T-helper 1 cell treated with Interleukin-12 subunit alpha and Interleukin-12 subunit beta and Interleukin-4 antibody, amounts not matched to agents 30 μg/mL and 1 μg/mL, for 36 hours (primary cell): ENCODE measurements around the gene TM7SF2.
A peak's percentile ranks its signal among the peaks of the same experiment; 100 is the strongest.

Experiments
- H3K27ac Mint-ChIP-seq: one replicate; pipeline ENCODE4 v1.8.0; 2021; ENCODE audit warnings: mild to moderate bottlenecking, mixed read lengths
- H3K27me3 Mint-ChIP-seq: one replicate; pipeline ENCODE4 v1.8.0; 2021; ENCODE audit warnings: low read depth, mixed read lengths
- H3K36me3 Mint-ChIP-seq: one replicate; pipeline ENCODE4 v1.8.0; 2021; ENCODE audit warnings: low read depth, mixed read lengths
- H3K4me1 Mint-ChIP-seq: one replicate; pipeline ENCODE4 v1.8.0; 2021; ENCODE audit warnings: low read depth, mixed read lengths
- H3K4me3 Mint-ChIP-seq: one replicate; pipeline ENCODE4 v1.8.0; 2021; ENCODE audit warnings: mild to moderate bottlenecking, moderate library complexity, mixed read lengths
- H3K9me3 Mint-ChIP-seq: one replicate; pipeline ENCODE4 v1.8.0; 2021; ENCODE audit warnings: mixed read lengths

The TM7SF2 gene

DNA sequence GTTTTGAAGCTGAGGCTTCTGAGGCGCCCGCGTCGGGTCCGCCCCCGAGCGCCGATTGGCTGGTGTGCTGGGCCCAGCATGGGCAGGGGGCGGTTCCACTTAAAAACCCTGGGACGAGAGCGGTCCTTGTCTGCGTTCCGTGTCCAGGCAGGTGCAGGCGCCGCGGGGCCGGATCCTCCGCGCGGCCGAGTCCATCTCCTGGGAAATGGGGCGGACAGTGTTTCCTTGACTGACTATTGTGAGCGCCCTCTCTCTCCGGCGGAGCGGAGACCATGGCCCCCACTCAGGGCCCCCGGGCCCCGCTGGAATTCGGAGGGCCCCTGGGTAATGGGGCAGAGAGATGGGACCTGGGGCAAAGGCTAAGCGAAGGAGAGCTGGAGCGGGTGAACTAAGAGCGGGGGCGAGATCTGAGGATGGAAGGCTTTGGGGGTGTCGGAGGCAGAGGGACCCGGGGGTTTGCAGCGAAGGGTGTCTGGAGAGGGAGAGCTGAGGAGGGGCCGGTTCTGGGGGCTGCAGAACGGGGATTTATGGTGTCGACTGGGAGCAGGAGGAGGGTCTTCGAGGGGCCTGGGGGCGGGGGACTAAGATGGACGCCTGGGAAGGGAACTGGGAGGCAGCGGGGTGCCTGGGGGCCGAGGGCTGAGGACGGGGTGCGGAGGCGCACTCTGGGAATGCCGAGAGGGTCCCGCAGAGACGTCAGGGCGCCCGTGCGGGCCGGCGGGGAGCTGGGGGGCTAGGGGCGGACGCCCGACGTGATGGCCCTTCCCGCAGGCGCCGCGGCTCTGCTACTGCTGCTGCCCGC lies at the start of gene TM7SF2:
Gene TM7SF2 (plus strand): TSS at position 129 of the 802 bp plus-strand sequence. CDS start 144 bp downstream, at position 273.
- H3K9me3 Mint-ChIP-seq: no peaks in the 10 kb centered on the region
- peak within 1 kb of the TSS; percentile 90 for H3K4me3 Mint-ChIP-seq
- peaks cover 21% of the 10 kb centered on the region for H3K4me1 Mint-ChIP-seq
- no peaks in the 10 kb centered on the region for H3K27me3 Mint-ChIP-seq
- H3K36me3 Mint-ChIP-seq: peaks cover 3% of the 10 kb centered on the region
- peak within 1 kb of the TSS; percentile 91 for H3K27ac Mint-ChIP-seq

DNA sequence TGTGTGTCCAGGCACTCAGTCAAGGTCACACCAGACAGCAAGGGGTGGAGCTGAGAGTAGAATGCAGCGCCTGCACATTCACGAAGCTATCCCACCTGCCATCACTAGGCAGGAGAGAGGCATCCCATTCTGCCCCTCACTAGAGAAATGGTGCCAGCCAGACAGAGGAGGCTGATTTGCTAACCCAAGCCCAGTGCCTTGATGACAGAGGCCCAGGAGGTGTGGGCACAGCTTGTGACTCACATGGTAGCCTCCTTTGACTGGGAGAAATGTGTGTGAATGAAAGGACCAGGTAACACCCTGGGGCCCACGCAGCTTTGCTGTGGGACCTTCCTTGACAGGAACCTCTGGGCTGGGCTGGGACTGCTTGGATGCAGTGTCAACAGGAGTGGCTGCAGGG lies 48.1 kb upstream of the TM7SF2 start:
- Mint-ChIP-seq H3K27me3 (no peaks in the 10 kb centered on the region), H3K36me3 (no peaks in the 10 kb centered on the region), H3K27ac (no peak overlapping the region), H3K4me3 (no peak overlapping the region), H3K4me1 (peaks cover 11% of the 10 kb centered on the region), H3K9me3 (no peaks in the 10 kb centered on the region)

DNA sequence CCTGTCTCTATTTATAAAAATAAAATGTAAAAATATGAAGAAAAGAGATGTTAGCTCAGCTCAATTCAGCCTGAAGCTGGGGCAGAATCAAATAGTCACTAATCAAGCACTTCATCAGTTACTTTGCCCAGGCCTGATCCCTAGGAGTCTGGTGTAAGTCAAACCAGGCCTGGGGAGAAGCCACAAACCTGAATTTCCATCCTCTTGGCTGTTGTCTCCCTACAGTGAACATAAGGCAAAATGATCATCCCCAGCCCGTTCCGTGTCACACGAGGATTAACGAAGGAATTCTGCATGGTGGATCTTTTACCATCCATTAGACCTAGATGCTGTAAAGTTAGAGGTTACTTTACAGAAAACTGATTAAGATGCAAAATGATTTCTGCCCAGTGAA lies 46.8 kb upstream of the TM7SF2 start:
- Mint-ChIP-seq H3K4me1 (peaks cover 11% of the 10 kb centered on the region), H3K4me3 (no peak overlapping the region), H3K27ac (no peak overlapping the region), H3K9me3 (no peaks in the 10 kb centered on the region), H3K36me3 (no peaks in the 10 kb centered on the region), H3K27me3 (no peaks in the 10 kb centered on the region)

DNA sequence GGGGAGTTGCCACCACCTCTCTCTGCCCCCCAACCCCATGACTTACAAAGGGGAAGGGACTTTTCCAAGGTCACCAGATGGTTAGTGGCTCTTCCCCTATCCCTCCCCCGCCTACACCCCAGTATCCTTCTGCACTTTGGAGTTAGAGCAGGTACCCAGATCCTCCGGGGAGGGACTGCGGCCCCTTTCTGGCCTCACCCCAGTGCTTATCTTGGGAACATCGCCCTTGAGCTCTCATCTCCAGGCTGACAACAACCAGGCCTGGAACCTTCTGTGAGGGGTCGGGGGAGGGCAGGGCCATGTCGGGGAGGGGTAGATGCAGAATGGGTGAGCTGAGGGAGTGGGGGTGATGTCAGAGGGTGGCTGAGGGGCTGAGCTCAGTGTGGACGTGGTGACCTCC lies 45.8 kb upstream of the TM7SF2 start:
- H3K4me3 Mint-ChIP-seq: no peak overlapping the region
- peaks cover 3% of the 10 kb centered on the region for H3K4me1 Mint-ChIP-seq
- no peaks in the 10 kb centered on the region for H3K9me3 Mint-ChIP-seq
- no peaks in the 10 kb centered on the region for H3K36me3 Mint-ChIP-seq
- H3K27ac Mint-ChIP-seq: no peak overlapping the region
- H3K27me3 Mint-ChIP-seq: no peaks in the 10 kb centered on the region

DNA sequence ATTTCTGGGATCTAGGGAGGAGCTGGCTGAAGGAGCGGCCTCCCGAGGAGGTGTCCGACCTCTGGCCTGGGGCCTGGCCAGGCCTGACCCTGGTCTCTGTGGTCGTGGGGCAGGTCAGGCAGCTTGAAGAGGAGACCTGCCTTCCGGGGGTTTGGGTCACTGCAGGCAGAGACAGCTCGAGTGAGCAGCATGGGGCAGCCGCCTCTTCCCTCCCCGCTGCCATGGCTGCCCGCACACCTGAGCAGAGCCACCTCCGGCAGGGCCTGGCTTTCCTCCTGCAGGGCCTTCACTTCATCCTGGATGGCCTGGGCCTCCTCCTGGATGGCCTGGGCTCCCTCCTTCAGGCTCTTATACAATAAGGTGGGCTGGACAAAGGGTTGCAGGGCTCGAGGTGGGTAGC lies 45.4 kb upstream of the TM7SF2 start:
- Mint-ChIP-seq H3K27me3 (no peaks in the 10 kb centered on the region), H3K4me1 (no peaks in the 10 kb centered on the region), H3K27ac (no peak overlapping the region), H3K4me3 (no peak overlapping the region), H3K36me3 (no peaks in the 10 kb centered on the region), H3K9me3 (no peaks in the 10 kb centered on the region)

DNA sequence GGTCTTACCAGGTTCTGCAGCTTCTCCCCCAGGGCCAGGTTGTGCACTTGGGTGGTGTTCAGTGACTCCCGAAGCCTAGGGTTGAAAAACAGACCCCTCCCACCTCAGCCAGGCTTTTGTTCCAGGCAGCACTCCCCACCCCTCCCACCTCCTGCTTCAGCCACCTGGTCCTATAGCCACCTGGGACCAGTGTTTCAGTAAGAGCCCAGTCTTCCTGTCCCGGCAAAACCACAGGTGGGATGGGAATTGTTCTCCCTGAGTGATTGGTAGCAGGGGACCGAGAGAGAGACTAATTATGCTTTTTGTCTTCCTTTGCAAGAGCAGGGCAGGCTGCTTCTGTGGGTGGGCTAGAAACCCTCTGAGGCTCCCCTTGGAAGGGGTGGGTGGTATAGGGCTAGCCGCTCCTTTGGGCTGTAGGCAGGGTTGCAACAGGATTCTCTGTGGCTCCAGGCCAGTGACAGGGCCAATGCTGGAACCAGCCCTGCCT lies 44.8 kb upstream of the TM7SF2 start:
- H3K36me3 Mint-ChIP-seq: no peaks in the 10 kb centered on the region
- no peaks in the 10 kb centered on the region for H3K27me3 Mint-ChIP-seq
- H3K4me3 Mint-ChIP-seq: no peak overlapping the region
- no peaks in the 10 kb centered on the region for H3K9me3 Mint-ChIP-seq
- no peak overlapping the region for H3K27ac Mint-ChIP-seq
- no peaks in the 10 kb centered on the region for H3K4me1 Mint-ChIP-seq

DNA sequence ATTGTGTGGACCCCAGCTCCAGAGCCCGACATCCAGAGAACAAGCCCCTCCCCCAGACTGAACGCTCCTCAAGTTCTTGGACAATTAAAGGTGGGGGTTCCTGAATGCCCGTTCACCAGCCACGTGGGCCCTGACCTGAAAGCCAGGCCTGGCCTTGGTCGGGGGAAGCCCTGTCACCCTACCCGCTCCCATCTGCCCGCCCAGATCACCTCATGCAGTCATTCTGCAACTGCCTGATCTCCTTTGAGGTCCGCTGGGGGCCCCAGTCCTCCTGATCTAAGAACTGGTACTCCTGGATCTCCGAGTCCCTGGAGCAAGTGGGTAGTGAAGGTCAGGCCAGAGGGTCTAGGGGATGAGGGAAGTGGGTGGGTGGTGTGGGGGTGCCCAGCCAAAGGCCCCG lies 44.2 kb upstream of the TM7SF2 start:
- Mint-ChIP-seq H3K27ac (no peak overlapping the region), H3K9me3 (no peaks in the 10 kb centered on the region), H3K4me1 (no peaks in the 10 kb centered on the region), H3K36me3 (no peaks in the 10 kb centered on the region), H3K4me3 (no peak overlapping the region), H3K27me3 (no peaks in the 10 kb centered on the region)

DNA sequence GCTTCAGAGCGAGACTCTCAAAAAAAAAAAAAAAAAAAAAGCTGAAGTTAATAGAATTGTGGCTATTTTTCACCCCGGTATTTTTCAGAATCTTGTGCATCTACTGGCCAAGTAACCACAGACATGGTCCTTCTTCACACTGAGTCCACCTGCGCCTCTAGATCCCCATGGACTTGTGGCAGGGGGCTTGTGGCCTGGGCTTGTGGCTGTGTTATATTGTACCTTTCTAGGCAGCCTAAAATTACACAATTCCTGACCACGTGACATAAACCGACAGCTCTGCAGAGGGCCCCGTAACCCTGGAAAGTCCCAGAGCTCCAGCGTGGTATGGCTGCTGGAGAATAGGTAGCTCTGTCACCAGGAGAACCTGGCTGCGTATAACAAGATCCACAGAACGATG lies 42.5 kb upstream of the TM7SF2 start:
- Mint-ChIP-seq H3K4me3 (no peak overlapping the region), H3K9me3 (no peaks in the 10 kb centered on the region), H3K27me3 (no peaks in the 10 kb centered on the region), H3K27ac (no peak overlapping the region), H3K36me3 (no peaks in the 10 kb centered on the region), H3K4me1 (peaks cover 3% of the 10 kb centered on the region)

DNA sequence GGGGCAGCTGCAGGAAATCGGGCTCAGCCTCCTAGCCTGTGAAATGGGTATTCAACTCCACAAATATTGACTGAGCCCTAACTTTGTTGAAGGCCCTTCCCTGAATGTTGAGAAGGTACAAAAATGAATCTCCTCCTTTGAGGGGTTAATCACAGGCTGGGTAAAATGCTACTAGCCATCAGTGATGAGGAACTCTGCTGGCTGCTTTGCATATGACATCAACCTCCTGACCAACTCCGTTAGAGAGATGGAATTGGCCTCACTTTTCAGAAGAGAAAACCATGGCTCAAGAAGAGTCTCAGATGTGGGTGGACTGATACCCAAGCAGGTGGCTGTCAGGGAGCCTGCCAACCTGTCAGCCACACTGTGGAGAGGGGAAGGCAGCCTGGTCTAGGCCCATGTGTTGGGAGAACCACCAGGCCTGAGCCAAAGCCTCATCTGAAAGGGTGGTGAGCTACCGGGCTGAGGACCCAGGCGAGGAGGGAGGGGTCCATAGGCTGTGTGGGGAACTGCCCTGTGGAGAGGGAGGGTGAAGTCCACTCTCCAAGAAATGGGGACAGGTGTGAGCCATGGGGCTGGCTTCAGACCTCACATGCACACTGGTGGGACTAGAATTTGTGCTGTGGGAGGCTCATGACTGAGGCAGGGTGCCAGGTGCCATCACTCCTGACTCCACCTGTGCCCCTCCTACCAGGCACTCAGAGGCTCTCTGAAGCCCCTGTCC lies 39.6 kb upstream of the TM7SF2 start:
- no peak overlapping the region for H3K27ac Mint-ChIP-seq
- peaks cover 4% of the 10 kb centered on the region for H3K36me3 Mint-ChIP-seq
- H3K4me3 Mint-ChIP-seq: no peak overlapping the region
- H3K9me3 Mint-ChIP-seq: no peaks in the 10 kb centered on the region
- peaks cover 3% of the 10 kb centered on the region for H3K4me1 Mint-ChIP-seq
- no peaks in the 10 kb centered on the region for H3K27me3 Mint-ChIP-seq

DNA sequence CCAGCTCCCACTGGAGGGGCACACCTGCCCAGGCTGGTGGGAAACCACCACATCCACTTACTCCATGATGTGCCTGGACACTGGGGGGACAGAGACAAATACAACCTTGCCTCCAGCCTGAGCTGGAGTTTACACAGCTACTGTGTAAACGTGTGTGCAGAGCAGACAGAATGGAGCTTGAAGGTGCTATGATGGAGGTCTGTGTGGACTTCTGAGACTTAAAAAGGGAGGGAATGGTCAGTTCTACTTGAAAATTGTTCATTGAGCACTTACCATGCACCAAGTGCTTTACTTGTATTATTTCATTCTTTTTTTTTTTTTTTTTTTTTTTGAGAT lies 39.1 kb upstream of the TM7SF2 start:
- Mint-ChIP-seq H3K4me1 (peaks cover 4% of the 10 kb centered on the region), H3K36me3 (peaks cover 7% of the 10 kb centered on the region), H3K4me3 (no peak overlapping the region), H3K27ac (no peak overlapping the region), H3K9me3 (no peaks in the 10 kb centered on the region), H3K27me3 (no peaks in the 10 kb centered on the region)

DNA sequence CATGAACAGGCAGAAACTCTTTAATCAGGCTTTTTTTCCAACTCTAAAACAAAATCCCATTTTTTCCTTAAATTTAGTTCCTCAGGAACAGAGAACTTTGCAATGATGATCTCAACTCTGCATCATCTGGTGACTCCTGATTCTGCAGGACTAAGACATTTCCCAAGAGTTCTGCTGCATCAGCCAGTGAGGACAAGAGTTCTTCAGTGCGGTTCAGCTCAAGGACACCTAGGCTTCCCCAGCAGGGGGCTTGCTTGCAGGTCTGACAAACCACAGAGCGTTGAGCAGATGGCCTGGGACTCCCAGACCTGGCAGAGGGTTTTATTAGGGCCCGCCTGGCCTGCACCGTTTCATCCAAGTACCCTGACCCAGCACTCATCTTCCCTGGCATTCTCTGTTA lies 34.2 kb upstream of the TM7SF2 start:
- H3K27ac Mint-ChIP-seq: no peak overlapping the region
- no peaks in the 10 kb centered on the region for H3K27me3 Mint-ChIP-seq
- H3K4me3 Mint-ChIP-seq: no peak overlapping the region
- H3K9me3 Mint-ChIP-seq: no peaks in the 10 kb centered on the region
- H3K36me3 Mint-ChIP-seq: peaks cover 30% of the 10 kb centered on the region
- peaks cover 34% of the 10 kb centered on the region for H3K4me1 Mint-ChIP-seq

DNA sequence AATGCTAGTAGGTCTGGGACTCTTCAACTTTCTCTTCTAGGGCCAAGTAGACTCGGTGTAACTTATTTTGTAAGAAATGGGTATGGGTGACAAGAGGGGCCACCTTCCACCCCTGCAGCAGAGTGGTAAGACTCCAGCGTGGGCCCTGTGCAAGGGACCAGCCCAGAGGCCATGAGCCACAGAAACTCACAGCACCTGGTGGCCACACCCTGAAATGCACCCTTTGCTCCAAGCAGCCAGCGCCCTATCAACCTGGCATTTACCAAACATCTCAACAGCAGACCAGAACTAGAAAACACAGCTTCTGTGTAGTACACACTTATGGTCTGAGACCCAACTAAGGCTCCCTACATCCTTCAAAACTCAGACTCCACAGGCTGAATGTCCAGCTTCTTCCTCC lies 33.5 kb upstream of the TM7SF2 start:
- peaks cover 40% of the 10 kb centered on the region for H3K4me1 Mint-ChIP-seq
- no peaks in the 10 kb centered on the region for H3K27me3 Mint-ChIP-seq
- H3K27ac Mint-ChIP-seq: peak overlapping the region; percentile 83
- H3K4me3 Mint-ChIP-seq: no peak overlapping the region
- H3K36me3 Mint-ChIP-seq: peaks cover 37% of the 10 kb centered on the region
- no peaks in the 10 kb centered on the region for H3K9me3 Mint-ChIP-seq

DNA sequence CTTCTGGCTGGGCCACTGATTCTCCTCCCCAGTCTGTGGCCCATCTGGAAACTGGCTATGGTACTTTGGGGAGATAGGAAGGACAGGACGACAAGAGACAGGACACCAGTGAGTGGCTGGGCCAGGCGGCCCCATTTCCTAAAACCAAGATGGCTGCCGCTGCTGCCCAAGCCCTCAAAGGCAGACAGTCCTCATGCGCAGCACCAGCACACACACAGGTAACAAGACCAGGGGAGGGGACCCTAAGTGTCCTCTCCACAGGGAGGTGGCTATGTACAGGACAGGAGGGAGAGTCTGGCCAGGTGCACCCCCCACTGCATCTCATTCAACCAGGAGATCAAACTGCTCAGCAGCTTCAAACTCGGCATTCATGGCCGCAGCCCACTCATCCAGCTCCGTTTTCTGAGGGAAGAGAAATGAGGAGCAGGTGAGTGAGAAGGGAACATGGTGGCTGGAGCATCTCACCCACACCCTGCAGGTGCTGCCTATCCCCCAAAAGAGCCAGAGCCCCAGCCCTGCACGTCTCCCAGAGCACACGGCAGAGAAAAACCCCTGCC lies 32.8 kb upstream of the TM7SF2 start:
- Mint-ChIP-seq H3K36me3 (peaks cover 38% of the 10 kb centered on the region), H3K27me3 (no peaks in the 10 kb centered on the region), H3K27ac (peak overlapping the region; percentile 83), H3K4me3 (peak overlapping the region; percentile 2), H3K9me3 (no peaks in the 10 kb centered on the region), H3K4me1 (peaks cover 42% of the 10 kb centered on the region)

DNA sequence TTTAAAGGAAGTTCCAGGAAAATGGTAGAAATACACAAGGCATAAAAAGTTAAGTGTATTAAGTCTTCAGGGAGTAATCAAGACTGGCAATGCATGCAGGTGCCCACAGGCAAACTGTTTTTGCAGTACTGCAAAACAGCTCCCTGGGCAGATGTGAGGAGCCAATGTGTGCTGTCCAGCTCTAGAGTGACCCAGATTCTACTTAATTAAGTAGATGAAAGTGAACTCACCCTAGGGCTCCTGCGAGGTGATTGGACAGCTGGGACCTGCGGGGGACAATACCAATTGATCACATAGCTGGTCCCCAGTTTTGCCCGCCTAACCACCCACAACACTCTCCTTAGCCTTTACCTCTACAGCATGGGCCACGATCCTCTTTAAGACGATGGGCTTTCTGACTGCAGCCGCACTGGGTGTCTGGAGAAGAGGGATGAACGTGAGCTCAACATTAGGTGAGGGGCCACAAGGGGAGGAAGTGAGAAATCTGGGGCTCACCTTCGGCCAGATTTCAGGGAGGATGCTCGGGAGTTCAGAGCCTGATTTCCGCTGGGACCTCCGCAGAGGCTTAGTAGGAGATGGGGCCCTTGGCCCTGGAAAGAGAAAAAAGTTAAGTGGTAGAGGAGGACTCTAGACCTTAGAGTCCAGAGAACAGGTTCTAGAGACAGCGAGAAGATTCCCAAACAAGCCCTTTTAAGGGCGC lies 28.4 kb upstream of the TM7SF2 start:
- no peaks in the 10 kb centered on the region for H3K9me3 Mint-ChIP-seq
- peaks cover 35% of the 10 kb centered on the region for H3K36me3 Mint-ChIP-seq
- H3K27ac Mint-ChIP-seq: peak overlapping the region; percentile 98
- no peaks in the 10 kb centered on the region for H3K27me3 Mint-ChIP-seq
- H3K4me1 Mint-ChIP-seq: peaks cover 50% of the 10 kb centered on the region
- peak overlapping the region; percentile 91 for H3K4me3 Mint-ChIP-seq
